Upper lobe of left lung (tissue), 6 donors: ENCODE results near the gene PAMR1. TPM values are rescaled to one million over a fixed set of nuclear protein-coding genes. Genes with fewer than 3 reads are reported as not detected.

Experiments used
- ATAC-seq, 2 donors: fragments of 200-7000 bp; cut with Tn5 transposase; one replicate each; pipeline ENCODE4 v1.9.1; 2022; ENCODE audit warnings: mild to moderate bottlenecking in 2 of 2, moderate library complexity in 2 of 2; ENCODE audit not compliant: low FRiP score in 2 of 2
- DNase-seq, 2 donors: peaks; one replicate each; pipeline ENCODE4 v3.0.0-alpha.2; 2019 to 2020
- H3K27ac ChIP-seq, 4 donors: fragments of 200-600 bp; sonication (generic); one replicate each; pipeline ENCODE4 v1.5.1; 2016 to 2019
- H3K27me3 ChIP-seq, 4 donors: fragments of 200-600 bp; sonication (generic); one replicate each; pipeline ENCODE4 v1.5.1; 2017 to 2019
- H3K36me3 ChIP-seq, 4 donors: fragments of 200-600 bp; sonication (generic); one replicate each; pipeline ENCODE4 v1.5.1; 2016 to 2019
- H3K4me1 ChIP-seq, 4 donors: fragments of 200-600 bp; sonication (generic); one replicate each; pipeline ENCODE4 v1.5.1; 2018 to 2019
- H3K4me3 ChIP-seq, 4 donors: fragments of 200-600 bp; sonication (generic); one replicate each; pipeline ENCODE4 v1.5.1; 2017 to 2019; ENCODE audit warnings: mild to moderate bottlenecking in 2 of 4, moderate library complexity in 1 of 4
- H3K9me3 ChIP-seq, 4 donors: fragments of 200-600 bp; sonication (generic); one replicate each; pipeline ENCODE4 v1.5.1; 2018 to 2019
- EP300 ChIP-seq, 4 donors: sonication (generic); formaldehyde crosslinking; IDR thresholded peaks; one replicate each; pipeline ENCODE4 v1.5.1; 2017; ENCODE audit warnings: antibody characterized with exemption in 4 of 4, control low read depth in 2 of 4
- POLR2A ChIP-seq, 4 donors: fragments of 450-650 bp; IDR thresholded peaks; one replicate each; pipeline ENCODE4 v1.5.1; 2016 to 2017; ENCODE audit warnings: antibody characterized with exemption in 4 of 4, mild to moderate bottlenecking in 2 of 4
- POLR2AphosphoS5 ChIP-seq, 2 donors: sonication (generic); formaldehyde crosslinking; IDR thresholded peaks; one replicate each; pipeline ENCODE4 v1.5.1; 2017; ENCODE audit warnings: antibody characterized with exemption in 2 of 2
- WGBS, 2 donors: methylation state at CpG; one replicate each; pipeline ENCODE4 v1.1.5; 2017 to 2018; 5-methylcytosine and 5-hydroxymethylcytosine counted together
- total RNA-seq, 6 donors: library from RNA; depleted of rRNA in 4 of 6; stranded (reverse); fragments of >200 nt in 4 of 6; gene quantifications; one replicate each; pipeline versions ENCODE4 v1.1.0 to v1.2.1, GENCODE V29; 2016 to 2021
- TF ChIP-seq, protein P1 (sequence below), 6 experiments: fragments of 450-650 bp in 4 of 6; fragments of 200-600 bp in 2 of 6; sonication (generic) in 2 of 6; IDR thresholded peaks; one replicate each; pipeline ENCODE4 v1.5.1; 2016 to 2019; ENCODE audit warnings: antibody characterized with exemption in 6 of 6
- donor health status: DM: no; HTN: no; CAD: no; lungs with moderate emphysema.
- donor health status: DM: no; HTN: yes; CAD: no; lungs with severe emphysema.

Gene PAMR1
- total RNA-seq, 6 donors from 2014 or later = 0.30 to 7.2 (median 4.3) TPM; not detected in 1

DNA sequence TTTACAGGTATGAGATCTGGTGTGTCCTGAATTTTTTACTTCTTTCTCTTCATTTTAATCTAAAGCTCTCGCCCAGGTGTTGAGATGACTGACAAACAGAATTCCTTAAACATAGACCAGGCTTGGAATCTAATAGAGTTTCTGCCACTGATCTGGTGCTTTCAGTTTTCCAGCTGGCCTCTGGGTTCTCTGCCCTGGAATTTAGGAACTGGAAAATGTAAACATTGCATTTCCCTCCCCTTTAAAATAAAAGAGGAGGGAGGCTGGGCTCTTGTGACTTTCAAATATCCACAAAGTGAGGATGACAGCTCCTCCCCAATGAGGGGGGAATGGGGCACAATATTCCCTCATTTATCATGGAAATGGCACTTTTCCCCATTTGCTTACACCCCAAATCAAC lies 5.0 kb downstream of the PAMR1 start:
- WGBS, 2 donors = 56 to 59% methylated on average over 1 of the region's 1 CpG
- Histone ChIP-seq H3K4me3 (no peak overlapping the region), H3K27me3 (peaks cover 0 to 3% (median 0%) of the 10 kb centered on the region in 4 donors), H3K27ac (no peak overlapping the region), H3K9me3 (no peaks in the 10 kb centered on the region), H3K4me1 (peaks cover 0 to under 1% (median 0%) of the 10 kb centered on the region in 4 donors), H3K36me3 (no peaks in the 10 kb centered on the region)
- no peak for TF ChIP-seq POLR2A (IDR thresholded peaks at IDR 0.05)
- TF ChIP-seq EP300 (IDR thresholded peaks at IDR 0.05) = no peak
- TF ChIP-seq, protein P1, sequence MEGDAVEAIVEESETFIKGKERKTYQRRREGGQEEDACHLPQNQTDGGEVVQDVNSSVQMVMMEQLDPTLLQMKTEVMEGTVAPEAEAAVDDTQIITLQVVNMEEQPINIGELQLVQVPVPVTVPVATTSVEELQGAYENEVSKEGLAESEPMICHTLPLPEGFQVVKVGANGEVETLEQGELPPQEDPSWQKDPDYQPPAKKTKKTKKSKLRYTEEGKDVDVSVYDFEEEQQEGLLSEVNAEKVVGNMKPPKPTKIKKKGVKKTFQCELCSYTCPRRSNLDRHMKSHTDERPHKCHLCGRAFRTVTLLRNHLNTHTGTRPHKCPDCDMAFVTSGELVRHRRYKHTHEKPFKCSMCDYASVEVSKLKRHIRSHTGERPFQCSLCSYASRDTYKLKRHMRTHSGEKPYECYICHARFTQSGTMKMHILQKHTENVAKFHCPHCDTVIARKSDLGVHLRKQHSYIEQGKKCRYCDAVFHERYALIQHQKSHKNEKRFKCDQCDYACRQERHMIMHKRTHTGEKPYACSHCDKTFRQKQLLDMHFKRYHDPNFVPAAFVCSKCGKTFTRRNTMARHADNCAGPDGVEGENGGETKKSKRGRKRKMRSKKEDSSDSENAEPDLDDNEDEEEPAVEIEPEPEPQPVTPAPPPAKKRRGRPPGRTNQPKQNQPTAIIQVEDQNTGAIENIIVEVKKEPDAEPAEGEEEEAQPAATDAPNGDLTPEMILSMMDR (IDR thresholded peaks at IDR 0.05) = no peak
- TF ChIP-seq POLR2AphosphoS5 (IDR thresholded peaks at IDR 0.05) = no peak
- DNase-seq (no peak), ATAC-seq (no peak)

DNA sequence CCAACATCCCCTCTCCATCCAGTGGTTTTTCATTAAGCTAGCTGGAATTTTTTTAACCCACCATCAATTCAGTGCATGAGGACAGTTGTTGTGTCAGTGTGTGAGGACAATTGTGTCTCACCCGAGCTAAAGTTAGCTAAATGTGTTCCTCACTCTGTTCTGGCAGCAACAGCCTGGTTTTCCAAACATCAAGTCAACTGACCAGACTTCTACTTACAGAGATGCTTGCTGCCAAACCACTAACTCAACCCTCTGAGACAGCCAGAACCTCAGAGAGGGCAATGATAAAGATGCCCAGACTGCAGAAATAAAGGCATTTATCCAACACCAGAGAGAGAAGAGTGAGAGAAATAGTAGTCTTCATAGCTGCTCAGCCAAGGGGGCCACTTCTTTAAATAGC lies 6.7 kb downstream of the PAMR1 start:
- TF ChIP-seq, protein P1 (IDR thresholded peaks at IDR 0.05) = no peak
- no peak for TF ChIP-seq EP300 (IDR thresholded peaks at IDR 0.05)
- TF ChIP-seq POLR2A (IDR thresholded peaks at IDR 0.05) = no peak
- TF ChIP-seq POLR2AphosphoS5 (IDR thresholded peaks at IDR 0.05) = no peak
- H3K4me3 ChIP-seq = no peak overlapping the region
- H3K4me1 ChIP-seq = no peaks in the 10 kb centered on the region
- H3K36me3 ChIP-seq = no peaks in the 10 kb centered on the region
- DNase-seq (no peak), ATAC-seq (no peak)
- WGBS, 2 donors = 52 to 56% methylated on average over 1 of the region's 1 CpG
- no peaks in the 10 kb centered on the region for H3K27me3 ChIP-seq
- H3K27ac ChIP-seq = no peak overlapping the region
- H3K9me3 ChIP-seq = no peaks in the 10 kb centered on the region

- Histone ChIP-seq H3K27ac (no peak overlapping the region), H3K4me3 (no peak overlapping the region), H3K4me1 (no peaks in the 10 kb centered on the region), H3K36me3 (no peaks in the 10 kb centered on the region), H3K27me3 (no peaks in the 10 kb centered on the region), H3K9me3 (no peaks in the 10 kb centered on the region)
- DNase-seq (no peak), ATAC-seq (no peak)
- no peak for TF ChIP-seq EP300 (IDR thresholded peaks at IDR 0.05)
- no peak for TF ChIP-seq POLR2AphosphoS5 (IDR thresholded peaks at IDR 0.05)
- TF ChIP-seq, protein P1 (IDR thresholded peaks at IDR 0.05) = no peak
- TF ChIP-seq POLR2A (IDR thresholded peaks at IDR 0.05) = no peak
- WGBS, 2 donors = 53 to 63% methylated on average over 1 of the region's 1 CpG
Observed at GRCh38 chr11:35517481-35517880, 7.9 kb downstream of the PAMR1 start.

- TF ChIP-seq, protein P1 (IDR thresholded peaks at IDR 0.05) = no peak
- TF ChIP-seq POLR2AphosphoS5 (IDR thresholded peaks at IDR 0.05) (no peak), EP300 (IDR thresholded peaks at IDR 0.05) (no peak), POLR2A (IDR thresholded peaks at IDR 0.05) (no peak)
- H3K27me3 ChIP-seq = no peaks in the 10 kb centered on the region
- H3K27ac ChIP-seq = no peak overlapping the region
- no peaks in the 10 kb centered on the region for H3K9me3 ChIP-seq
- no peak for DNase-seq
- H3K4me3 ChIP-seq = no peak overlapping the region
- ATAC-seq = no peak
- WGBS, 2 donors = 61 to 69% methylated on average over 4 of the region's 4 CpGs
- no peaks in the 10 kb centered on the region for H3K4me1 ChIP-seq
- H3K36me3 ChIP-seq = no peaks in the 10 kb centered on the region
Observed at GRCh38 chr11:35516403-35516802, 9.0 kb downstream of the PAMR1 start.

- no peaks in the 10 kb centered on the region for H3K27me3 ChIP-seq
- peak in 1 of 2 donors; percentile 69 for ATAC-seq
- 30 to 52% methylated on average over 3 of the region's 3 CpGs for WGBS, 2 donors
- H3K4me3 ChIP-seq = no peak overlapping the region
- no peaks in the 10 kb centered on the region for H3K4me1 ChIP-seq
- no peak for TF ChIP-seq POLR2A (IDR thresholded peaks at IDR 0.05)
- TF ChIP-seq, protein P1 (IDR thresholded peaks at IDR 0.05) = no peak
- TF ChIP-seq EP300 (IDR thresholded peaks at IDR 0.05) = no peak
- TF ChIP-seq POLR2AphosphoS5 (IDR thresholded peaks at IDR 0.05) = no peak
- DNase-seq = no peak
- H3K36me3 ChIP-seq = no peaks in the 10 kb centered on the region
- H3K9me3 ChIP-seq = no peaks in the 10 kb centered on the region
- H3K27ac ChIP-seq = no peak overlapping the region
Observed at GRCh38 chr11:35515224-35515623, 10.2 kb downstream of the PAMR1 start.
